Measurements from ENCODE around the gene FADD. TPM values are rescaled to one million over a fixed set of nuclear protein-coding genes. Genes with fewer than 3 reads are reported as not detected.

FADD gene
- total and polyA plus RNA-seq, 11 donors = 8.5 to 24.4 (median 10.2) TPM

GRCh38 chr11:70201882-70202861 lies 924 bp upstream of the FADD start:
- Histone ChIP-seq H3K4me1 (peaks cover 10 to 37% (median 17%) of the 10 kb centered on the region in 12 donors), H3K9me3 (no peaks in the 10 kb centered on the region), H3K4me3 (peak overlapping the region; percentile 67 to 100 (median 85)), H3K27me3 (no peaks in the 10 kb centered on the region), H3K27ac (peak overlapping the region in 10 of 12 donors; percentile 73 to 98 (median 93)), H3K36me3 (peaks cover 0 to 24% (median 13%) of the 10 kb centered on the region in 9 donors)
- intact Hi-C loops (cut with DNase I) = loop anchor here in 3 of 10 donors (2.0 to 5.0 kb wide), 2 partner anchors 69 to 70 kb away; partner anchors contain the start of gene PPFIA1 (in 3 of the 3)
- ATAC-seq (no peak), DNase-seq (no peak)
- no peak for TF ChIP-seq POLR2A (IDR thresholded peaks at IDR 0.05)
- TF ChIP-seq, protein P1, sequence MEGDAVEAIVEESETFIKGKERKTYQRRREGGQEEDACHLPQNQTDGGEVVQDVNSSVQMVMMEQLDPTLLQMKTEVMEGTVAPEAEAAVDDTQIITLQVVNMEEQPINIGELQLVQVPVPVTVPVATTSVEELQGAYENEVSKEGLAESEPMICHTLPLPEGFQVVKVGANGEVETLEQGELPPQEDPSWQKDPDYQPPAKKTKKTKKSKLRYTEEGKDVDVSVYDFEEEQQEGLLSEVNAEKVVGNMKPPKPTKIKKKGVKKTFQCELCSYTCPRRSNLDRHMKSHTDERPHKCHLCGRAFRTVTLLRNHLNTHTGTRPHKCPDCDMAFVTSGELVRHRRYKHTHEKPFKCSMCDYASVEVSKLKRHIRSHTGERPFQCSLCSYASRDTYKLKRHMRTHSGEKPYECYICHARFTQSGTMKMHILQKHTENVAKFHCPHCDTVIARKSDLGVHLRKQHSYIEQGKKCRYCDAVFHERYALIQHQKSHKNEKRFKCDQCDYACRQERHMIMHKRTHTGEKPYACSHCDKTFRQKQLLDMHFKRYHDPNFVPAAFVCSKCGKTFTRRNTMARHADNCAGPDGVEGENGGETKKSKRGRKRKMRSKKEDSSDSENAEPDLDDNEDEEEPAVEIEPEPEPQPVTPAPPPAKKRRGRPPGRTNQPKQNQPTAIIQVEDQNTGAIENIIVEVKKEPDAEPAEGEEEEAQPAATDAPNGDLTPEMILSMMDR (IDR thresholded peaks at IDR 0.05) = no peak
- WGBS, 4 donors = 64 to 73% (median 69%) methylated on average over 29 of the region's 29 CpGs

- ATAC-seq (peak; percentile 38 to 75 (median 63)), DNase-seq (peak in 3 of 5 donors; percentile 67 to 73 (median 67))
- H3K27ac ChIP-seq = peak overlapping the region; percentile 51 to 98 (median 92)
- intact Hi-C loops (cut with DNase I) = loop anchor here in 3 of 10 donors (2.0 to 5.0 kb wide), 2 partner anchors 67 to 68 kb away; partner anchors contain the start of gene PPFIA1 (in 3 of the 3)
- peaks cover 10 to 43% (median 21%) of the 10 kb centered on the region in 12 donors for H3K4me1 ChIP-seq
- H3K36me3 ChIP-seq = peaks cover 0 to 42% (median 28%) of the 10 kb centered on the region in 9 donors
- TF ChIP-seq, protein P1 (IDR thresholded peaks at IDR 0.05) = no peak
- TF ChIP-seq POLR2A (IDR thresholded peaks at IDR 0.05) = no peak
- H3K9me3 ChIP-seq = no peaks in the 10 kb centered on the region
- H3K4me3 ChIP-seq = peak overlapping the region; percentile 67 to 100 (median 85)
- H3K27me3 ChIP-seq = no peaks in the 10 kb centered on the region
- 4 to 6% (median 4%) methylated on average over 25 to 30 of the region's 30 CpGs for WGBS, 4 donors
These were observed 812 bp downstream of the FADD start for GRCh38 chr11:70203751-70204465.

- intact Hi-C loops (cut with DNase I) = loop anchor here in 2 of 10 donors (5.0 kb wide), 1 partner anchor 68 kb away; the partner anchor contains the start of gene PPFIA1 (in 2 of the 2)
These were observed 1.3 kb downstream of the FADD start for GRCh38 chr11:70204466-70204799.

More at GRCh38 chr11:70204466-70204799, 1.3 kb downstream of the FADD start:
- H3K4me3 ChIP-seq = peak overlapping the region; percentile 67 to 100 (median 85)
- WGBS, 4 donors = 35 to 43% (median 40%) methylated on average over 4 of the region's 4 CpGs
- ATAC-seq (no peak), DNase-seq (no peak)
- H3K36me3 ChIP-seq = peaks cover 0 to 47% (median 32%) of the 10 kb centered on the region in 9 donors
- no peaks in the 10 kb centered on the region for H3K27me3 ChIP-seq
- TF ChIP-seq, protein P1 (IDR thresholded peaks at IDR 0.05) = no peak
- TF ChIP-seq POLR2A (IDR thresholded peaks at IDR 0.05) = no peak
- H3K9me3 ChIP-seq = no peaks in the 10 kb centered on the region
- H3K4me1 ChIP-seq = peaks cover 10 to 43% (median 21%) of the 10 kb centered on the region in 12 donors
- peak overlapping the region in 11 of 12 donors; percentile 73 to 98 (median 93) for H3K27ac ChIP-seq
